ENCODE data around the gene DNAJB4. TPM values are rescaled to one million over a fixed set of nuclear protein-coding genes. Genes with fewer than 3 reads are reported as not detected.

The DNAJB4 gene
- total and polyA plus RNA-seq, 2 of the 13 experiments (the other 11 are each of a cell fraction or from before 2014, with no cell fraction given): 4.4 to 18.6 TPM

GRCh38 chr1:78003882-78004718, 639 bp upstream of the DNAJB4 start (continued):
- TF ChIP-seq MAFK (conservative IDR thresholded peaks at IDR 0.05 in 1 of 2, IDR thresholded peaks at IDR 0.05 in 1 of 2; ENCODE audit: low read length in 2 of 2): no peak
- no peak for TF ChIP-seq FOXJ3 (CRISPR knock-in tag; IDR thresholded peaks at IDR 0.05; ENCODE audit: borderline replicate concordance)
- TF ChIP-seq ZBTB43 (CRISPR knock-in tag; conservative IDR thresholded peaks at IDR 0.05): 0 out of 2 replicates have a peak, but pooled peaks have one; percentile 20
- no peak for TF ChIP-seq KMT2B (CRISPR knock-in tag; IDR thresholded peaks at IDR 0.05)
- TF ChIP-seq ATF6 (CRISPR knock-in tag; conservative IDR thresholded peaks at IDR 0.05): no peak
- no peak for TF ChIP-seq ZNF280B (CRISPR knock-in tag; IDR thresholded peaks at IDR 0.05; ENCODE audit: borderline replicate concordance)
- TF ChIP-seq HNRNPH1 (optimal IDR thresholded peaks at IDR 0.05; ENCODE audit: low read depth, low read length): no peak
- TF ChIP-seq E2F2 (CRISPR knock-in tag; IDR thresholded peaks at IDR 0.05; ENCODE audit: borderline replicate concordance): no peak
- no peak for TF ChIP-seq ZNF503 (CRISPR knock-in tag; IDR thresholded peaks at IDR 0.05)
- TF ChIP-seq GTF2F1 (IDR thresholded peaks at IDR 0.05; ENCODE audit: low read length): peak; percentile 69; the same call in 1 of the 2 replicates
- TF ChIP-seq ZHX2 (IDR thresholded peaks at IDR 0.05; ENCODE audit: low read depth): no peak
- no peak for TF ChIP-seq ZHX2 (CRISPR knock-in tag; IDR thresholded peaks at IDR 0.05; ENCODE audit: borderline replicate concordance)
